HG03520 (cell line): ENCODE results near the gene GPS1.

Experiments used
- ATAC-seq: cut with Tn5 transposase; IDR thresholded peaks from one replicate; pipeline ENCODE4 v1.9.1; 2021; ENCODE audit warnings: mild to moderate bottlenecking, moderate library complexity; ENCODE audit not compliant: unreplicated experiment

The GPS1 gene

GRCh38 chr17:82076018-82076784 lies 24.5 kb downstream of the GPS1 start:
- no peak for ATAC-seq

- no peak for ATAC-seq
Observed at GRCh38 chr17:82076785-82077591, 25.3 kb downstream of the GPS1 start.

- no peak for ATAC-seq
Observed at GRCh38 chr17:82077617-82078358, 26.1 kb downstream of the GPS1 start.

- ATAC-seq: no peak
Observed at GRCh38 chr17:82078433-82078832, 26.7 kb downstream of the GPS1 start.

- no peak for ATAC-seq
Observed at GRCh38 chr17:82079001-82079677, 27.4 kb downstream of the GPS1 start.

- ATAC-seq: no peak
Observed at GRCh38 chr17:82080048-82080788, 28.5 kb downstream of the GPS1 start.

GRCh38 chr17:82080789-82081464 lies 29.2 kb downstream of the GPS1 start:
- no peak for ATAC-seq

- no peak for ATAC-seq
Observed at GRCh38 chr17:82081546-82081945, 29.8 kb downstream of the GPS1 start.

GRCh38 chr17:82081966-82082365 lies 30.3 kb downstream of the GPS1 start:
- ATAC-seq: no peak

GRCh38 chr17:82082456-82082855 lies 30.8 kb downstream of the GPS1 start:
- ATAC-seq: no peak

- ATAC-seq: no peak
Observed at GRCh38 chr17:82083009-82083408, 31.3 kb downstream of the GPS1 start.

- no peak for ATAC-seq
Observed at GRCh38 chr17:82083533-82084359, 32.0 kb downstream of the GPS1 start.

GRCh38 chr17:82084373-82085030 lies 32.8 kb downstream of the GPS1 start:
- ATAC-seq: no peak

- no peak for ATAC-seq
Observed at GRCh38 chr17:82085031-82085861, 33.5 kb downstream of the GPS1 start.

- ATAC-seq: no peak
Observed at GRCh38 chr17:82085931-82086764, 34.5 kb downstream of the GPS1 start.
